ENCODE data around the gene EPN1.
"Not testable (repeated sequence)": the region's sequence is repeated elsewhere in the genome, so short reads cannot be mapped to it uniquely, and the experiment has no call there.

EPN1 gene

DNA sequence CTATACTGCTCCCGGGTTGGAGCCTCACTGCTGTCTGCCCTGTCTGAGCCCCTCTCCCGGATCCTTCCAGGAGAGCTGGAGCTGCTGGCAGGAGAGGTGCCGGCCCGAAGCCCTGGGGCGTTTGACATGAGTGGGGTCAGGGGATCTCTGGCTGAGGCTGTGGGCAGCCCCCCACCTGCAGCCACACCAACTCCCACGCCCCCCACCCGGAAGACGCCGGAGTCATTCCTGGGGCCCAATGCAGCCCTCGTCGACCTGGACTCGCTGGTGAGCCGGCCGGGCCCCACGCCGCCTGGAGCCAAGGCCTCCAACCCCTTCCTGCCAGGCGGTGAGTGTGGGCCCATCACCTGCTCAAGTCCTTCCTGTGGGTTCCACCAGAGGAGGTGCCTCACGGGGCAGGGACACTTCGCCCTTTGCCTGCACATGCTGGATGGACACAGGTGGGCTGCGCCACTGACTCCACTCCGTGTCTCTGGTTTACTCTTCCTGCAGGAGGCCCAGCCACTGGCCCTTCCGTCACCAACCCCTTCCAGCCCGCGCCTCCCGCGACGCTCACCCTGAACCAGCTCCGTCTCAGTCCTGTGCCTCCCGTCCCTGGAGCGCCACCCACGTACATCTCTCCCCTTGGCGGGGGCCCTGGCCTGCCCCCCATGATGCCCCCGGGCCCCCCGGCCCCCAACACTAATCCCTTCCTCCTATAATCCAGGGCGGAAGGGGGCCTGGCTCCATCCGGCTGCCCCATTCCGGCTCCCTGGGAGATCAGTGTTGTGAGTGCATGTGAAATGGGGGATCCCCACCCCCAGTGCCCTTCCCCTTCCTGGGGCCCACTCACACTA lies 19.8 kb downstream of the EPN1 start:
- FAIRE-seq = no peak

DNA sequence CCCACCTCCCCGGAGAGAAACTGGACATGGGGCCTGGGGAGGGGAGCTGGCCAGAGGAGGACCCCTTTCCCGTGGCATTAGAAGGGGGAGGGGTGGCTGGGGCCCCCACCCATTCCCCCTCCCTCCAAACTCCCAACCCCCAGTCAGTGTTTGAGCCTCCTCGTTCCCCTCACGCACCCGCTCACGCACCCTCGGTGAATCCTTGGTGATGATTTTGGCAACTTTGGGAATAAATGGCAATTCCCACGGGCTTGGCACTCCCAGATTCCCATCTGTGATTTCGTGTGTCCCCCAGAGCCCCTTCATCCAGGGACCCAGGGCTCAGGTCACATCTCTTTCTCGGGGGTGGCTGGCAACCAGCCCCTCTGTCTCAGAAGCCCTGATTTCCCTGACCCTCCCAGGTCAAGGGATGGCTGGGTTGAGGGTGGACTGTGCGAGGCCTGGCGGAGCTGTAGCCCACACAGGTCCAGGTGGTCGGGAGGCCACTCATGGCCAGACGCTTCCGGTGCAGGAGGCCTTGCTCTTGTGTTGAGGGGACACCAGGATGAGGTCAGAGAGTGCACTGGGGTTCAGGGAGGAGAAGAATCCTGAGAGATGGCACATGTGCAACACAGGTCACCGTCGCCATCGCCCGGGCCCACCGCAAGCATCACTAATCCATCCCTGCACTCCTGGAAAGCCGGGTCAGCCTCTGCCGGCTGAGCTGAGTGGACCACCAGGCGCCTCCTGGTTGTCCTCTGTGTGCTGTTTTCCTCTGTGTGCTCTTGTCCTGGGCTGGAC lies 20.7 kb downstream of the EPN1 start:
- FAIRE-seq = no peak

DNA sequence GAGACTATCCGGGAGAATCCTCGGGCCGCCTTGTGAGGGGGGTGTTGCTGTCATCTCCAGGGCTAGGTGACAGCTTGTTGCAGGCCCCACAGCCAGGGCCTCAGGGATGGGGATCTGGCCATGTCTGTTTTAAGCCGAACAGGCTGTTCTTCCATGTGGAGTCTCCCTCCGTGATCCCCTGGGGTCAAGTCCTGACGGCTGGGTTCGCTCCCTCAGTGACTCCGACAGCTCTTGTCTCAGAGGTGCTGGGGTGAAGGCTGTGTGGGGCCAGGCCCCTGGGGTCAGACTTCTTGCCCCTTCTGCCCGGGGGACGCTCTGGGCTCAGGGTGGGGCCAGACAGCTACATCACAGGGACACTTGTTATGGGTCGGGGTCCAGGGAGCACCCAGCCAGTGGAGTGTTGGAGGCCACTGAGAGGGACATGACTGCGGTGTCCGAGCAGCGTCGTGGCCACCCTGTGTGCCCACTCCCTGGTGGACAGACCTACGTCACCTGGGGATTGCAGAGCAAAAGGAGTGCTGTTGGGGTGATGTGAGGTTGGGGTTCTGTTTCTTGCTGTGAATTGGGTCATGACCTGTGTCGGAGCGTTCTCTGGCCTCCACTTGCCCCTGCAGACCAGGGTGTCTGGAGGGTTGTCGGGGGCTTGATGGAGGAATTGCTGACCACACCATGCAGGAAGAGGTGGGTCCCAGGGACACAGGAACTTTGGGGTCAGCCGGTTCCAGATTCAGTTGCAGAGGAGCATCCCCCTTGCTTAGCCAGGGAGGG lies 21.5 kb downstream of the EPN1 start:
- no peak for FAIRE-seq

DNA sequence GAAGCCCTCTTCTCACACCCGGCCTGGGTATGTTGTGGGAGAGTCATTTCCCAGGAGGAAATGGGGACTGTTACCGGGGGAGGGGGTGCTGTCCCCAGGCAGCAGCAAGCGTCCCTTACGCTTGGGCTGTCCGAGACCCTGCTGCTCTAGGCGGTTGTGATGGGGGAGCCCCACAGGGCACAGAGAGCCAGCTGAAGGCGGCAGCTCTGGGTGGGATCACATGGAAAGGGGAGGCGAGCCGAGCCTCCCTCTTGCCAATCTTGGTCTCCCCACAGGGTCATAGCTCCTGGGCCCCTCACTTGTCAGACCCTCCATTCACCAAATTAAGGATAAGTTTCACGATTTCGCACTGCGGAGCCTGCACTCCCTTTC lies 22.0 kb downstream of the EPN1 start:
- no peak for FAIRE-seq

DNA sequence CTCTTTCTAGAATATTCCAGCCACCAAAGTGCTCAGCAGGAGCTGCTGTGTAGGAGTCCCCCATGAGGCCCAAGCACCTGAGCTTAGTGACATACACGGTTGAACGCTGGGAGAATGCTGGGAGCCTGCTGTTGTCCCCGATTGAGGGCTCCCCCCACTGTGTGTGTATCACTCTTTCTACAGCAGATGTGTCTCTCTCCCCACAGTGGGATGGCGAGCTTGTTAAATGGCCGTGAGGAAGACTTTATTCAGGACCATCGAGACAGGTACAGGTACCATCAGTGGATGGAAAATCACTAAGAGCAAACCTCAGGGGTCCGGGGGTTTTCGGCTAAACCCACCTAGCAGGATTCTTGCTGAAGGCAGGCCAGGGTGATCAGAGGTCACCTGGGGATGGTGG lies 22.7 kb downstream of the EPN1 start:
- no peak for FAIRE-seq

DNA sequence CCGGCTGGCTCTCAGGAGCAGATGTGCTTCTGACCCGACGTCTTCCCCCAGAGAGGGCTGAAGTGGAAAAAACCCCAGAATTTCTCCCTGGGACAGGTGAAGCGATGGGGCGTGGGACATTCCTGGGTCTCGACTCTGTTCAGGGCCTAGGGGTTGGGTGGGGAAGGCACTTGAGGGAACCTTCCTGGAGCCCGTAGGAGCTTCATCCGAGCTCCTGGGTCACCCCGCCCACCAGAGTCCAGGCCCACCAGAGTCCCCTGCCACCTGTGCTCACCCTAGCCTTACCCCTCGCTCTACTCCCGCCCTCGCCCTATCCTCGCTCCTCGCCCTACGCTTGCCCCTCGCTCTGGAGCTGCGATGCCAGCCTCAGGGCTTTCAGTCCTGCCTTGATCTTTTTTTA lies 23.2 kb downstream of the EPN1 start:
- no peak for FAIRE-seq

DNA sequence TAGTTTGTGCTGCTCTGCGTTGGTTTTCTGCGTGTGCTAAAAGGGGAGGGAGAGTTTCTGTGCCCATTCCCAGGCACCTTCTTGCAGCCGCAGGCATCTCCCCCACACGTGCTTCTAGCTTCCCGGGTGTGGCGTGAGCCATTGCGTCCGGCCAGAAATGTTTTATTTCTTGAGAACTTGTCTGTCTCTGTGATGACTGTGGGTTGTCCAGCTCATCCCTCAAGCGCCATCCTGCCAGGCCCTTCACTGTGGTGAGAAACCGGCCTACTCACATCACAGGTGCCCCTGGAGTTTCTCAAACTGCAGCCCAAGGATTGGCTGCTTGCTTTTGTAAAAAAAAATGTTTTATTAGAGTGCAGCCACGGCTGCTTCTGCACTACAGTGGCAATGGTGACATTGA lies 24.2 kb downstream of the EPN1 start:
- no peak for FAIRE-seq

DNA sequence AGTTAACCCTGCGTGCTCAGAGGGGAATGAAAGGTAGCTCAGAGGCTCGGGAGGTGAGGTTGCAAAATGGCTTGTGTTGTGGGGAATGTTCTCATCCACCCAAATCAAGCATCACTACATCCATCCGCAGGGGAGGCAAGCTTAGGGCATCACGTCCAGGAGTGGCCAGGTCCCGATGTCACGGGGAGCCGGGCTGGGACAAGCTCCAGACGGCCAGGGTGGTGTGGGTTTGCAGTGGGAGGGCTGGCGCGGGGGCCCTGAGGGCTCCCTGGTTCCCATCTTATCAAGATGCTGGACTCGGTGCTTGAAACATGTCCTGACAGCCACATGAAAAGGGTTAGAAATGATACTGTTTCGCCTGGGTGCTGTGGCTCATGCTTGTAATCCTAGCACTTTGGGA lies 25.8 kb downstream of the EPN1 start:
- FAIRE-seq = no peak

DNA sequence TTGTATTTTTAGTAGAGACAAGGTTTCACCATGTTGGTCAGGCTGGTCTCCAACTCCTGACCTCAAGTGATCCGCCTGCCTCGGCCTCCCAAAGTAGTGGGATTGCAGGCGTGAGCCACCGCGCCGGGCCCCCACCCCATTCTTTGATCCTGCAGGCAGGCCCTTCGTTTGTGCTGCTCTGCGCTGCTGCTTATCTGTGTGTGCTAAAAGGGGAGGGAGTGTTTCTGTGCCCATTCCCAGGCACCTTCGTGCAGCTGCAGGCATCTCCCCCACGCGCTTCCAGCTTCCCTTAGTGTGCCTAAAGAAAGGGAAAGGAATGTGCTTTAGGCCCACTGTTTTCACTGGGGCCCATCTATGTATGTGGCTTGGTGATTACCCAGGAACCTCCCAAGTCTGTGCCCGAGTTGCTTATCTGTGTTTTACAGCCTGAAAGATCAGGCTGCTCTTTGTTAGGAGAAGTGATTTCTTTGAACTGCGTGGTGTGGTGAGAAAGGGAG lies 27.2 kb downstream of the EPN1 start:
- no peak for FAIRE-seq

DNA sequence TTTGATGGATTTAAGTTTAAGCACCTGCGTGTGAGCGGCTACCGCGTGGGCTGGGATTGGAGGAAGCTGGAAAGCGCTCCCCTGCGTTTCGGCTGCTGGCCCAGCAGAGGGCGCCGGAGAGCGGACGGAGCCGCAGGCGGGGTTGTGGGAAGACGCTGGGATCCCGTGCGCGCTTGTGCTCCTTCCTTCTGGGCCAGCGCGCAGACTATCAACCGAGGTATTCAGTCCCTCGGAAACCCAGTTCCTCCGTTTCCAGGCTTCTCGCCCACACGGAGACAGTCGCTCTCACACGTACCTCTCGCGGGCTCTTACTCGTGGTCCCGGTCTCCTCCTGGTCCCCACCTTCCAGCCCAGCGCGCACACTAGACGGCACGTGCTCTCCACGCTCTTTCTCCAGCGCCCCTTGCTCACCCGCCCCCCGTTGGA lies 28.8 kb downstream of the EPN1 start:
- FAIRE-seq = no peak

DNA sequence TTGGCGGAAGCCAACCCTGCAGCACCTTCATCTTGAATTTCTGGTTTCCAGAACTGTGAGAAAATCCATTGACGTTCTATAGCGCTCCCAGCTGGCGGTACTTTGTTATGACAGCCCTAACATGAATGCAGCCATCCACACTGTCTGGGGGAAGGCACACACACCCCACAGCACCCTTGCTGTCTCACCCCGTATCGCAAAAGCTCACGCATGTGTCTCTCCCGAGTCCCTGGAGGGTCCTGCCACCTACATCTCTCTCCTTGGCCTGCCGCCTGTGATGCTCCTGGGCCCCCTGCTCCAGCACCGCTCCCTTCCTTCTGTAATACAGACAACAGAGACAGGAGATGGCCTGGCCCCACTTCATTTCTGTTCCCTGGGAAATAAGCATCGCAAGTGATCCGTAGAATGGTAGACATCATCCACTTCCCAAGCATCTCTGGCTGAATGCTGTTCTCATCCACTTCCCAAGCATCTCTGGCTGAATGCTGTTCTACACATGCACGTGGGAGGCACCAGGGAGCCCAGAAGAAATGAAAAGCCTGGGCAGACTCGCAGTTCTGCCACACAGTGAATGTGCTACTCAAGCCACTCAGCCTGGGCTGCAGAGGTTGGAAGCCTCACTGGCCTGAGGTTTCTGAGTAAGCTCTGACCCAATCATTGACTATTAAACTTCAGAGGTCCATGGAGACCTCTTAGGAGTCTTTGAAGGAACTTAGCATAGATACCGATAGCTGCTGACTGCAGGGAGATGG lies 29.6 kb downstream of the EPN1 start:
- FAIRE-seq = no peak

DNA sequence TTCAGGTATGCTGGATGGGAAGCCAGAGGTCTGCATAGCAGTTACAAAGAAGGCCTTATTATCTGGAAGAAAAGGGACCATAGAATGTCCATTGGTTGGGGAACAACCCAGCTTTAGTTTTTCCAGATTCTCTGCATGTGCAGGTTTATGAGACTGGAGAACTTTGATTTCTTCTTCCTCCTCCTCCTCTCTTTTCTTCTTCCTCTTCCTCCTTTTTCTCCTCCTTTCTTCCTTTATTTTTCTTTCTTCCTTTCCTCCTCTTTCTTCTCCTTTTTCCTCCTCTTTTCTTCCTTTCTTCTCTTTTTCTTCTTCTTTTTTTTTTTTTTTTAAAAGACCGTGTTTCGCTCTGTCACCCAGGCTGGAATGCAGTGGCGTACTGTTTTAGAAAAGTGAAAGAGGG lies 30.9 kb downstream of the EPN1 start:
- no peak for FAIRE-seq

DNA sequence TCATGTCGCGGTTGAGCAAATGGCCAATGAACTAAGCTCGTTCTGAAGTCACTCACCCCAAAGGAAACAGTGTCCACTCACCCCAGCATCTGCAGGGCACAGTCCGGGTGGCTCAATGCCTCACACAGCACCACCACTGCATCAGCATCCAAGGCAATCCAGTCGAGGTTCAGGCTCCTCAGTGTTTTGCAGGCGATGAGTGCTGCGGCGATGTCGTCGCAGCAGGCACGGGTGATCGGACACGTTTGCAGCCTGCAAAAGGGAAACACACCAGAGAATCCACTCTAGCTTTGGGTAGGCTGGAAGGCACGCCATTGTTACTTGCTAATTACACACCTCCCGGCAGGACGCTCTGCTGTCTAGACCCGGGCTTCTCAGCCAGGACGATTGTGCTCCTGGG lies 36.7 kb downstream of the EPN1 start:
- FAIRE-seq = no peak

DNA sequence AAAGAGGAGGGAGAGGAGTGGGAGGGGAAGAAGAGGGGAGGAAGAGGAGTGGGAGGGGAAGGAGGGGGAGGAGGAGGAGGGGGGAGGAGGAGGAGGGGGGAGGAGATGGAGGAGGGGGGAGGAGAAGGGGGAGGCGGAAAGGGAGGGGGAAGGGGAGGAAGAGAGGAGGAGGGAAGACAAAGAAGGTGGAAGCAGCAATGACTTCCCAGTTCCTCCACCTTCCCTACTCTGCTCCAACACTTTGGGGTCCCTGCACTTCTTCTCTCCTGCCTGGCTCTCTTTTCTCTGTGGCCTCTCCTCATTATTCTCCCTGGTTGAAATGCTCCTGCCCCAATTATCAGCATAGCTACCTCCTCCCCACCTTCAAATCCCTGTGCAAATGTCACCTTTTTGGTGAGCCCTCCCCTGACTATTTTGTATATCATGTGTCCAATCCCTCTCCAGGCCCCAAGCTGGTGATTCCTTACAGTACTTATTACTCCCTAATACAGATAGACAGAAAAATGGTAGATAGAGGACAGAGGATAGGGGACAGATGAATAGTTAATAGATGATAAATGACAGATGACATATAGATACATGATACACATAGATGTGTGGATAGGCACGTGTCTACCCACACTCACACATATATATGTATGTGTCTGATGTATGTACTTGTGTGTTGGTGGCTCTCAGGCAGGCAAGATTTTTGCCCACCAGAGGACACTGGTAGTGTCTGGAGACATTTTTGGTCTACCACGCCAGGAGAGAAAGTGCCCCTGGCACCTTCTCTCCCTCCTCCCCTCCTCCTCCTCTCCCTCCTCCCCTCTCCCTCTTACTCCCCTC lies 38.0 kb downstream of the EPN1 start:
- no peak for FAIRE-seq

DNA sequence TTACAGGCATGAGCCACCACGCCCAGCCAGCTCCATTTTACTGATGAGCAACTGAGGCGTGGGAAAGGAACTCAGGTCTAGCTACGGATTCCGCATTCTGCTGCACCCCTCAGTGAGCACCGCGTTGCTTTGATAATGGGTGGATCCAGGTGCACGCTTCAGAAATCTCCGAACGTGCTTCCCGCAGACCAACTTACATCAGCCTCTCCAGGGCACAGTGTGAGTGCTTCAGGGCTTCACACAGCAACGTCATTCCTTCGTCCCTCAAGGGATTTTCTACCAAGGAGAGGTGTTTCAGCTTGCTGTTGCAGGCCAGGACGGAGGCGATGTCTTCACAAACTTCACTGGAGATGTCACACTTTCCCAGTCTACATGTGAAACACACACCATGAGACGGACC lies 41.5 kb downstream of the EPN1 start:
- FAIRE-seq = no peak

DNA sequence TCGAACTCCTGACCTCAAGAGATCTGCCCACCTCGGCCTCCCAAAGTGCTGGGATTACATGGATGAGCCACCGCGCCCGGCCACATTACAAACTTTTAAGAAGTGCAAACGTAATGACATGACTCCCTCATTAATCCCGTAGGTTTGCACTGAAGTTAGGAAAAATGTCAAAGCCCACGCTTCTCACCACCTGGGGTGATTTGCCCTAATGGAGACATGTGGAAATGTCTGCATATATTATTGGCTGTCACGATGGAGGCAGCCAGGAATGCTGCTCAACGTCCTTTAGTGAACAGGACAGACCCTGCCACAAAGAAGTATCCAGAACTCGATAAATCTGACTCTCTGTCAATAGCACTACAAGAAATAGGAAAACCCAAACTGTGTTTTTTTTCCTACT lies 42.2 kb downstream of the EPN1 start:
- FAIRE-seq = no peak

DNA sequence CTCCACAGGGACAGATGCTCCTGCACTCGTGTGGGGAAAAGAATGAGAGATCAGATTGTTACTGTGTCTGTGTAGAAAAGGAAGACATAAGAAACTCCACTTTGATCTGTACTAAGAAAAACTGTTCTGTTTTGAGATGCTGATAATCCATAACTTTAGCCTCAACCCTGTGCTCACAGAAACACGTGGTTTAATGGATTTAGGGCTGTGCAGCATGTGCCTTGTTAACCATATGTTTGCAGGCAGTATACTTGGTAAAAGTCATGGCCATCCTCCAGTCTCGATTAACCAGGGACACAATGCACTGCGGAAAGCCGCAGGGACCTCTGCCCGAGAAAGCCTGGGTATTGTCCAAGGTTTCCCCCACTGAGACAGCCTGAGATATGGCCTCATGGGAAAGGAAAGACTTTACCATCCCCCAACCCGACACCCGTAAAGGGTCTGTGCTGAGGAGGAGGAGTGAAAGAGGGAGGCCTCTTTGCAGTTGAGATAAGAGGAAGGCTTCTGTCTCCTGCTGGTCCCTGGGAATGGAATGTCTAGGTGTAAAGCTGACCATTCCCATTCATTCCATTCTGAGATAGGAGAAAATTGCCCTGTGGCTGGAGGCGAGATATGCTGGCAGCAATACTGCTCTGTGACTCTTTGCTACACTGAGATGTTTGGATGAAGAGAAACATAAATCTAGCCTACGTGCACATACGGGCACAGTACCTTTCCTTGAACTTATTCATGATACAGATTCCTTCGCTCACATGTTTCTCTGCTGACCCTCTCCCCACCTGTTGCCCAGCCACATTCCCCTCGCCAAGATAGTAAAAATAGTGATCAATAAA lies 43.1 kb downstream of the EPN1 start:
- FAIRE-seq = not testable (repeated sequence)

DNA sequence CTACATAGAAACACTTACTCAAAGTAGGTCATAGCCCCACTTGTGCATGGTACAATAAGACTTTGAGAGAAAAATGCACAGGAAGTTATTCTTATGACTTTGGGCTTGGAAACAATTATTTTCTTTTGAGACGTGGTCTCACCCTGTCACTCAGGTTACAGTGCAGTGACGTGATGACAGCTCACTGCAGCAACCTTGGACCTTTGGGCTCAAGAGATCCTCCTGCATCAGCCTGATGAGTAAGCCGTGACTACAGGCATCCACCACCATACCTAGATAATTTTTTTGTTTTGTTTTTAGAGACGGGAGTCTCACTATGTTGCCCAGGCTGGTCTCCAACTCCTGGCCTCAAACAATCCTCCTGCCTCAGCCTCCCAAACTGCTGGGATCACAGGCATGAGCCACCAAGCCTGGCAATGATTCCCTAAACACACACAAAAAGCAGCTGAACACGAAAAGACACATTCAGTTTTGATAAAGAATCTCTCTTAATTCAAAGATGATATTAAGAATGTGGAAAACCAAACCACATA lies 45.3 kb downstream of the EPN1 start:
- no peak for FAIRE-seq

DNA sequence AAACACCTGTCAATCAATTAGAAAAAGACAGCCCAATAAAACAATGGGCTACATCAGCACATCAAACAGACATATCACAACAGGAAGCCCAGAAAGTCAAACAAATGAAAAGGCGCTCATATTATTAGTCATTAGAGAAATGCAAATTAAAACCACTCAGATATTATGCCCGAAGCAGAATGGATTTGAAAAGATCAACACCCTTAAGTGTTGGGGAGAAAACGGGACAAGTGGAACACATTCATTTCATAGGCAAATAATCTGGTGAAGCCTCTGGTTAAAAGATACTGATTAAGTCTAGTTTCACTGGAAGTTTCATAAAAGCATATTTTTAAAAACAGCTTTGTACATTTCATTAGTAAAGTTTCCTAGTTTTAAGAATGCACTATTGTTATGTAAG lies 45.8 kb downstream of the EPN1 start:
- no peak for FAIRE-seq

DNA sequence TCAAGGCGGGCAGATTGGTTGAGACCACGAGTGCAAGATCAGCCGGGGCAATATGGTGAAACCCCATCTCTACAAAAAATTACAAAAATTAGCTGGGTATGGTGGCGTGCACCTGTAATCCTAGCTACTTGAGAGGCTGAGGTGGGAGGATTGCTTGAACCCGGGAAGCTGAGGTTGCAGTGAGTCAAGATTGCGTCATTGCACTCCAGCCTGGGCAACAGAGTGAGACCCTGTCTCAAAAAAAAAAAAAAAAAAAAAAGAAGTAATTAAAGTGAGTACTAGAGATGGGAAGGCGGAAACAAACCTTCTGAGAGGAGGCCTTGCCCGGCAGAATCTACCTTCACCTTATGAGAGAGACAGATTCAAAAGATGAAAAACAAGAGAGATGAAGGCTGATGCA lies 48.5 kb downstream of the EPN1 start:
- no peak for FAIRE-seq
